Measurements from ENCODE around the gene ZP2. TPM values are rescaled to one million over a fixed set of nuclear protein-coding genes. Genes with fewer than 3 reads are reported as not detected.

ZP2 gene
- total RNA-seq, 1 experiment from 2014 or later: not detected

GRCh38 chr16:21235199-21235585 lies 23.8 kb upstream of the ZP2 start:
- Histone ChIP-seq H2AFZ (ENCODE audit: low read length) (no peak overlapping the region), H3K79me1 (ENCODE audit: insufficient read depth, low read depth, low read length, poor library complexity, severe bottlenecking) (no peaks in the 10 kb centered on the region), H3K27ac (ENCODE audit: insufficient read length, low read depth, low read length) (no peak overlapping the region), H3K18ac (ENCODE audit: insufficient read length, low read depth, low read length) (no peak overlapping the region), H4K20me1 (ENCODE audit: control insufficient read depth, insufficient read depth, insufficient read length) (no peaks in the 10 kb centered on the region), H3K23ac (ENCODE audit: insufficient read length, low read depth, low read length) (no peak overlapping the region), H2AK5ac (ENCODE audit: insufficient read length, low read length) (no peak overlapping the region), H4K8ac (replicated peaks; ENCODE audit: insufficient read length, low read depth, low read length) (no peak overlapping the region), H3K79me2 (ENCODE audit: insufficient read depth, low read length) (no peaks in the 10 kb centered on the region), H3K27me3 (ENCODE audit: insufficient read depth, low read length) (no peaks in the 10 kb centered on the region), H3K4me2 (ENCODE audit: insufficient read depth, insufficient read length, low read length) (no peak overlapping the region), H3T11ph (ENCODE audit: low read length) (no peak overlapping the region), H4K5ac (ENCODE audit: insufficient read length, low read depth, low read length) (no peak overlapping the region), H3K9ac (ENCODE audit: extremely low read depth, insufficient read length, low read length) (no peak overlapping the region), H2BK20ac (ENCODE audit: low read depth, low read length, poor library complexity, severe bottlenecking) (no peak overlapping the region), H2BK12ac (ENCODE audit: insufficient read length, low read depth, low read length) (no peak overlapping the region), H3K23me2 (ENCODE audit: insufficient read length, low read depth, low read length, poor library complexity, severe bottlenecking) (no peaks in the 10 kb centered on the region), H3K4ac (ENCODE audit: low read depth, low read length) (no peak overlapping the region), H3K56ac (ENCODE audit: insufficient read length, low read depth, low read length) (no peak overlapping the region), H4K91ac (ENCODE audit: insufficient read length, low read depth, low read length) (no peak overlapping the region), H3K14ac (ENCODE audit: insufficient read depth, low read length) (no peak overlapping the region), H2BK120ac (ENCODE audit: low read depth, low read length, poor library complexity, severe bottlenecking) (no peak overlapping the region), H3K4me1 (ENCODE audit: insufficient read depth, low read length) (no peaks in the 10 kb centered on the region), H3K9me3 (ENCODE audit: control insufficient read depth, low read depth, low read length) (no peaks in the 10 kb centered on the region), H2BK15ac (ENCODE audit: low read depth, low read length) (no peak overlapping the region), H2BK5ac (ENCODE audit: insufficient read length, low read length) (no peak overlapping the region)
- Mint-ChIP-seq H3K4me3 (no peak overlapping the region), H3K9me3 (no peaks in the 10 kb centered on the region), H3K4me1 (no peaks in the 10 kb centered on the region), H3K27ac (no peak overlapping the region), H3K36me3 (ENCODE audit: insufficient read depth in 1 of 3, low read depth in 3 of 3) (no peaks in the 10 kb centered on the region), H3K27me3 (ENCODE audit: low read depth) (peaks cover 3% of the 10 kb centered on the region)
- DNase-seq: no peak
- 100% methylated on average over 1 of the region's 3 CpGs for WGBS (ENCODE audit: extremely low coverage, insufficient read length, low lambda C conversion rate)
- TF ChIP-seq CTCF (conservative IDR thresholded peaks at IDR 0.05): no peak
